ENCODE results near the gene CFLAR.
A peak's percentile ranks its signal among the peaks of the same experiment; 100 is the strongest.
"Not testable (repeated sequence)": the region's sequence is repeated elsewhere in the genome, so short reads cannot be mapped to it uniquely, and the experiment has no call there.

Gene CFLAR

DNA sequence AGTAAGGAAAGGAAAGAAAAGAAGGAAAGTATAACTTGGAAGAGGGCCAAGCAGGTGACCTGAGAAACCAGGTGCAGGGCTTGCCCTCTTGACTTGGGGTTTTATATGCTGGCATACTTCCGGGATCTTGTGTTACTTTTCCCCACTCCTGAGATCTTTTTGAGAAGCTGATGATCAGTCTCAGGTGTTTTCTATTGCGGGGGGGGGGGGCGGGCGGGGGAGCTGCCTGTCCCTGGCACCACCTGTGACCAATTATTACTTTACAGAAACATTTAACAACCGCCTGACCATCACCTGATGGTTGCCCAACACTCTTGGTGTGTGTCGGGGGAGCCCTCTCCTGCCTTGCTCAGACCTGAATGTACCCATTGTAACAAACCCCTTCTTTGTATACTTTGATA lies 60.1 kb downstream of the CFLAR start:
- FAIRE-seq (no peak), DNase-seq (ENCODE audit: insufficient read length, low spot score) (no peak)
- TF ChIP-seq POLR2AphosphoS5 (IDR thresholded peaks at IDR 0.05; ENCODE audit: low read depth, low read length), result no peak
- TF ChIP-seq POU2F2 (IDR thresholded peaks at IDR 0.05; ENCODE audit: low read depth, low read length), result no peak
- TF ChIP-seq POLR2A (IDR thresholded peaks at IDR 0.05; ENCODE audit: low read depth, low read length), result no peak
- no peak for TF ChIP-seq TAF1 (IDR thresholded peaks at IDR 0.05; ENCODE audit: low read depth, low read length)
- TF ChIP-seq PAX5 (IDR thresholded peaks at IDR 0.05; ENCODE audit: insufficient read depth, low read length, severe bottlenecking), result no peak
- no peak for TF ChIP-seq SPI1 (IDR thresholded peaks at IDR 0.05; ENCODE audit: low read depth, low read length)

GRCh38 chr2:201180010-201180409 lies 64.0 kb downstream of the CFLAR start:
- no peak for DNase-seq (ENCODE audit: insufficient read length, low spot score)
- TF ChIP-seq POU2F2 (IDR thresholded peaks at IDR 0.05; ENCODE audit: low read depth, low read length) (no peak), POLR2A (IDR thresholded peaks at IDR 0.05; ENCODE audit: low read depth, low read length) (no peak), POLR2AphosphoS5 (IDR thresholded peaks at IDR 0.05; ENCODE audit: low read depth, low read length) (no peak), PAX5 (IDR thresholded peaks at IDR 0.05; ENCODE audit: insufficient read depth, low read length, severe bottlenecking) (no peak)
- peak; percentile 43 for FAIRE-seq

DNA sequence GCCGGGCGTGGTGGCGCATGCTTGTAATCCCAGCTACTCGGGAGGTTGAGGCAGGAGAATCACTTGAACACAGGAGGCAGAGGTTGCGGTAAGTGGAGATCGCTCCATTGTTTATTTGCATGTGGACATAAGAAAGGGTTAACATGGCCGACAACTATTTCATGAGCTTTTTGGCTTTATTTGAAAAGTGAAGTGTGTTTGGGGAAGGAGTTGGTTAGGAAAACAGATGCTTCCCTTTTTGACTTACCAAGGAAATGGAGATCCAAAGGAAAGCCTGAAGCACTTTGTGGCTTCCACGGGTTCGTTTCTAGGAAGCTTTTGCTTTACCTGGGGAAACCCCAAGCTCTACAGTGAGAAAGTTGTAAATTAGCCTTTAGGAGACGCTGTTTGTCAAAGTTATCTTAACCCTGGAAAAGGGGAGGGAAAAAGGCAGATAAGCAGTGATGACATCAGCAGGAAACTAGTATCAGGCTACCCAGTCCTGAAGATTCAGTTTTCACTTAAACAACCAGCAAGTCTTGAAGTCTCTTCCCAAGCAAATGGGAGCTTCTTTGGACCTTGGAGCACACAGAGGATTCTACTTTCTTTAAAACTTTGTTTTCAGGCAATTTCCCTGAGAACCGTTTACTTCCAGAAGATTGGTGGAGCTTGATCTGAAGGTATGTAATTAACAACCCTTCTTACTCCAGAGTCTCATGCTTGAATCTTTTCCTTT lies 66.8 kb downstream of the CFLAR start, which contains the start of gene CASP10:
CASP10 (plus strand) TSS at position 492 of the 715 bp plus-strand sequence. CDS start 2,637 bp downstream, outside the sequence.
- DNase-seq (ENCODE audit: insufficient read length, low spot score) (no peak), FAIRE-seq (peak; percentile 63)
- TF ChIP-seq POLR2AphosphoS5 (IDR thresholded peaks at IDR 0.05; ENCODE audit: low read depth, low read length), result no peak
- TF ChIP-seq SPI1 (IDR thresholded peaks at IDR 0.05; ENCODE audit: low read depth, low read length), result no peak
- TF ChIP-seq PAX5 (IDR thresholded peaks at IDR 0.05; ENCODE audit: insufficient read depth, low read length, severe bottlenecking), result no peak
- no peak for TF ChIP-seq POLR2A (IDR thresholded peaks at IDR 0.05; ENCODE audit: low read depth, low read length)
- TF ChIP-seq POU2F2 (IDR thresholded peaks at IDR 0.05; ENCODE audit: low read depth, low read length), result no peak
- TF ChIP-seq TAF1 (IDR thresholded peaks at IDR 0.05; ENCODE audit: low read depth, low read length), result no peak; the same call in 1 of the 2 replicates

- no peak for FAIRE-seq
- DNase-seq (ENCODE audit: insufficient read length, low spot score), result no peak
- TF ChIP-seq PAX5 (IDR thresholded peaks at IDR 0.05; ENCODE audit: insufficient read depth, low read length, severe bottlenecking), result no peak
- TF ChIP-seq SPI1 (IDR thresholded peaks at IDR 0.05; ENCODE audit: low read depth, low read length), result no peak
- TF ChIP-seq POU2F2 (IDR thresholded peaks at IDR 0.05; ENCODE audit: low read depth, low read length), result no peak
- TF ChIP-seq POLR2A (IDR thresholded peaks at IDR 0.05; ENCODE audit: low read depth, low read length), result no peak
- no peak for TF ChIP-seq POLR2AphosphoS5 (IDR thresholded peaks at IDR 0.05; ENCODE audit: low read depth, low read length)
- TF ChIP-seq TAF1 (IDR thresholded peaks at IDR 0.05; ENCODE audit: low read depth, low read length), result no peak
Measured at GRCh38 chr2:201183365-201183727, 67.4 kb downstream of the CFLAR start.

GRCh38 chr2:201183835-201184234 lies 67.9 kb downstream of the CFLAR start:
- FAIRE-seq; DNase-seq (ENCODE audit: insufficient read length, low spot score): not testable (repeated sequence)

DNA sequence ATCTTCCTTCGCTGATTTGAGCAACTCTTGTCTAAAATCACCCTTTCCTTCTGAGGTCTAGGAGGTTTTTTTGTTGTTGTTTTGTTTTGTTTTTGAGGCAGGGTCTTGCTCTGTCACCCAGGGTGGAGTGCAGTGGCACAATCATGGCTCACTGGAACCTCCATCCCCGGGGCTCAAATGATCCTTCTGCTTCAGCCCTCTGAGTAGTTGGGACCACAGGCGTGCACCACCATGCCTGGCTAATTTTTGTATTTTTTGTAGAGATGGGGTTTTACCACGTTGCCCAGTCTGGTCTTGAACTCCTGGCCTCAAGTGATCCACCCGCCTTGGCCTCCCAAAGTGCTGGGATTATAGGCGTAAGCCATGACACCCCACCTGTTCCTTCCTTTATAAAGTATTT lies 68.3 kb downstream of the CFLAR start:
- not testable (repeated sequence) for DNase-seq (ENCODE audit: insufficient read length, low spot score); FAIRE-seq

- TF ChIP-seq PAX5 (IDR thresholded peaks at IDR 0.05; ENCODE audit: insufficient read depth, low read length, severe bottlenecking) (no peak), SPI1 (IDR thresholded peaks at IDR 0.05; ENCODE audit: low read depth, low read length) (peak; percentile 75)
- FAIRE-seq (no peak), DNase-seq (ENCODE audit: insufficient read length, low spot score) (no peak)
Measured at GRCh38 chr2:201185863-201186262, 69.9 kb downstream of the CFLAR start.

DNA sequence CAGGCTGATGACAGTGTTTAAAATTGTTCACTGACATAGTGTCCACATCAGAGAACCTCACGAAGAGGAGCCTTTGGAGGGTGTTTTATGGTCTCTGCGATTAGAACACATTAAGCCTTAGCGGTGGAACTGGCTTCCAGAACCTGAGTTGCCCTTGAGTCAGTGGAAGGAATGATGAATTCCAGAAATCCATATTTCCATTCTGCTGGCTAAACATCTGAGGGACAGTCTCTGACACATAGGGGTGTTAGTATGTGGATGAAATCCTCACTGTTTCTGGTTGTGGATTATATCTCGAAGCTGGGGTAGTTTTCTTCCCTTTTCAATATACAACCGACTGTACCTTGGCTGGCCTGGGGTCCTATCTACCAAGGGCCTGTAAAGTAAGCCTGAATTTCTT lies 71.0 kb downstream of the CFLAR start:
- TF ChIP-seq TAF1 (IDR thresholded peaks at IDR 0.05; ENCODE audit: low read depth, low read length), result no peak
- TF ChIP-seq SPI1 (IDR thresholded peaks at IDR 0.05; ENCODE audit: low read depth, low read length), result no peak
- TF ChIP-seq PAX5 (IDR thresholded peaks at IDR 0.05; ENCODE audit: insufficient read depth, low read length, severe bottlenecking), result no peak
- no peak for TF ChIP-seq POLR2A (IDR thresholded peaks at IDR 0.05; ENCODE audit: low read depth, low read length)
- TF ChIP-seq POLR2AphosphoS5 (IDR thresholded peaks at IDR 0.05; ENCODE audit: low read depth, low read length), result no peak
- no peak for TF ChIP-seq POU2F2 (IDR thresholded peaks at IDR 0.05; ENCODE audit: low read depth, low read length)
- FAIRE-seq (no peak), DNase-seq (ENCODE audit: insufficient read length, low spot score) (no peak)

DNA sequence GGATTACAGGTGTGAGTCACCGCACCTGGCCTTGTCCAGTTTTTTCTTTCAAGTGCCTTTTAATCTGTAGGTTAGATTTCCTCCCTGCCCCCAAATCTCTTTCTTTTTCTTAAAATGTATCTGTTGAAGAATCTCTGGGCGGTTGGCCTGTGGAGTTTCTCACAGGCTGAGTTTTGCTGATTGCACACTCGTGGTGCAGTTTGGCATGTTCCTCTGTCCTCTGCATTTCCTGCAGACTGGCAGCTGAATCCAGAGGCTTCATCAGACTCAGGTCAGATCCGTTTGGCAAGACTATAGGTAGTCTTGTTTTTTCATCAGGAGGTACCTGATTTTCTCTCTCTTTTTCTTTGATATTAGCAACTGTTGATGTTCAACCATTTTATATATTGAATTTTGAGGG lies 72.5 kb downstream of the CFLAR start:
- TF ChIP-seq PAX5 (IDR thresholded peaks at IDR 0.05; ENCODE audit: insufficient read depth, low read length, severe bottlenecking), result no peak
- no peak for TF ChIP-seq SPI1 (IDR thresholded peaks at IDR 0.05; ENCODE audit: low read depth, low read length)
- TF ChIP-seq POU2F2 (IDR thresholded peaks at IDR 0.05; ENCODE audit: low read depth, low read length), result no peak
- no peak for TF ChIP-seq TAF1 (IDR thresholded peaks at IDR 0.05; ENCODE audit: low read depth, low read length)
- TF ChIP-seq POLR2AphosphoS5 (IDR thresholded peaks at IDR 0.05; ENCODE audit: low read depth, low read length), result no peak
- no peak for TF ChIP-seq POLR2A (IDR thresholded peaks at IDR 0.05; ENCODE audit: low read depth, low read length)
- FAIRE-seq, result no peak
- no peak for DNase-seq (ENCODE audit: insufficient read length, low spot score)

DNA sequence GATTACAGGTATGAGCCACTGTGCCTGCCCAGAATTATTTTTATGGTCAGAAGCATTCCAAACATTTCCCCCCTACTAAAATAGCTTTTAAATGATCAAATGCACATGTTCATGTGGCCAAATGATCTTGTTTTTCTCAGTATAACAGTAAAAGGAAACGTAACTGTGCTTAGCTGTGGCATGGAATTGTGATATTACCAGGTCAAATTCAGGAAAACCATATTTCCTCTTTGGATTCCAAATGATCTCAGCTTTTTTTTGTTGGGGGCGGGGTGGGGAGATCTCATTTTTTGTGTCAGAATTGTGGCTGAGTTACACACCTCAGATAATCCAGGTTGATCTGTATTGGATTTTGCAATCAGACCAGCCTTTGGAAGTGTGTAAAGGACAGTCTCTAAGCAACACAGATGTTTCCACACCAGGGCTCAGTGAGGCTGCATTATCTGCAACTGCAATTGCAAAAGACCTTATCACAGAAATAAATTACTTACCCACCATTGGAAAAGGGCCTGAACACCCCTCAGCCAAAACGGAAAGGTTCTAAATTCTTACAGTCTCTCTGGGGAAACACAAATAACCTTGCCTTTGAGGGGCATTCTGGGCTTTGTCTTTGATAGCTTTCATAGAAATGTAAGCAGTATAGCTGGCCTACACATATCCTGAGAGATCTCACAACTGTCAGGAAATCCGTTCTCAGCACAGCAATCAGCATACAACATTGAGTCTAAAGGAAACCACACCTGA lies 75.3 kb downstream of the CFLAR start:
- TF ChIP-seq TAF1 (IDR thresholded peaks at IDR 0.05; ENCODE audit: low read depth, low read length) (no peak), PAX5 (IDR thresholded peaks at IDR 0.05; ENCODE audit: insufficient read depth, low read length, severe bottlenecking) (no peak), SPI1 (IDR thresholded peaks at IDR 0.05; ENCODE audit: low read depth, low read length) (no peak), POLR2A (IDR thresholded peaks at IDR 0.05; ENCODE audit: low read depth, low read length) (no peak), POLR2AphosphoS5 (IDR thresholded peaks at IDR 0.05; ENCODE audit: low read depth, low read length) (no peak), POU2F2 (IDR thresholded peaks at IDR 0.05; ENCODE audit: low read depth, low read length) (no peak)
- FAIRE-seq (peak; percentile 72), DNase-seq (ENCODE audit: insufficient read length, low spot score) (no peak)
